HepG2 (cell line): ENCODE results near the gene PTRH2. TPM values are rescaled to one million over a fixed set of nuclear protein-coding genes. Genes with fewer than 3 reads are reported as not detected.

ENCODE experiments used
- ASH2L ChIP-seq: fragments of 300-600, 200-600 bp; sonication (generic); IDR thresholded peaks from 2 replicates; pipeline ENCODE4 v1.7.0; 2017; ENCODE audit warnings: low read depth, mild to moderate bottlenecking, moderate library complexity, mixed read lengths, low read length; ENCODE audit not compliant: insufficient read length
- EP300 ChIP-seq, 3 experiments: sonication (generic) in 1 of 3; formaldehyde crosslinking in 1 of 3; IDR thresholded peaks; 2 replicates each; pipeline versions ENCODE4 v1.5.1 to v1.6.1; 2011 to 2020; ENCODE audit warnings: low read depth in 2 of 3, low read length in 2 of 3, borderline replicate concordance in 1 of 3, improper control_type of control experiment in 1 of 3, mild to moderate bottlenecking in 1 of 3, missing genetic modification reagents in 1 of 3, moderate library complexity in 1 of 3
- NAIF1 ChIP-seq: sonication (generic); formaldehyde crosslinking; IDR thresholded peaks from 2 replicates; pipeline ENCODE4 v1.5.0; 2020; ENCODE audit warnings: mild to moderate bottlenecking, missing genetic modification reagents, borderline replicate concordance
- ZKSCAN5 ChIP-seq: sonication (generic); formaldehyde crosslinking; IDR thresholded peaks from 2 replicates; pipeline ENCODE4 v1.5.1; 2020; ENCODE audit warnings: mild to moderate bottlenecking, missing genetic modification reagents
- ZNF660 ChIP-seq: sonication (generic); formaldehyde crosslinking; IDR thresholded peaks from 2 replicates; pipeline ENCODE4 v1.5.1; 2020; ENCODE audit warnings: mild to moderate bottlenecking, low read depth, missing genetic modification reagents, borderline replicate concordance
- polyA plus RNA-seq, 8 experiments: library from polyadenylated mRNA; depleted of rRNA in 3 of 8; stranded (reverse) in 7 of 8; unstranded in 1 of 8; fragments of >200 nt; fragmentation: Illumina TruSeq in 4 of 8; extraction: Trizol in 4 of 8; gene quantifications; 2 replicates each; pipeline versions ENCODE4 v1.2.1 to v1.2.3, GENCODE V29; 2011 to 2016; ENCODE audit warnings: low read depth in 4 of 8, missing spikeins in 1 of 8, mixed read lengths in 1 of 8; ENCODE audit not compliant: insufficient read depth in 1 of 8
- total RNA-seq, 5 experiments: library from RNA; depleted of rRNA; stranded (reverse); fragments of >200 nt; fragmentation: Illumina TruSeq; extraction: Trizol; gene quantifications; 2 replicates each; pipeline ENCODE4 v1.2.3, GENCODE V29; 2016; ENCODE audit warnings: low read depth in 1 of 5
- TF ChIP-seq, protein P1 (sequence below): sonication (generic); formaldehyde crosslinking; conservative IDR thresholded peaks from 2 replicates; pipeline ENCODE4 v1.4.0; 2020; ENCODE audit warnings: mild to moderate bottlenecking, missing genetic modification reagents, moderate library complexity

PTRH2 gene
- total and polyA plus RNA-seq, 2 of the 13 experiments (the other 11 are each of a cell fraction or from before 2014, with no cell fraction given): 67.7 to 83.3 TPM

DNA sequence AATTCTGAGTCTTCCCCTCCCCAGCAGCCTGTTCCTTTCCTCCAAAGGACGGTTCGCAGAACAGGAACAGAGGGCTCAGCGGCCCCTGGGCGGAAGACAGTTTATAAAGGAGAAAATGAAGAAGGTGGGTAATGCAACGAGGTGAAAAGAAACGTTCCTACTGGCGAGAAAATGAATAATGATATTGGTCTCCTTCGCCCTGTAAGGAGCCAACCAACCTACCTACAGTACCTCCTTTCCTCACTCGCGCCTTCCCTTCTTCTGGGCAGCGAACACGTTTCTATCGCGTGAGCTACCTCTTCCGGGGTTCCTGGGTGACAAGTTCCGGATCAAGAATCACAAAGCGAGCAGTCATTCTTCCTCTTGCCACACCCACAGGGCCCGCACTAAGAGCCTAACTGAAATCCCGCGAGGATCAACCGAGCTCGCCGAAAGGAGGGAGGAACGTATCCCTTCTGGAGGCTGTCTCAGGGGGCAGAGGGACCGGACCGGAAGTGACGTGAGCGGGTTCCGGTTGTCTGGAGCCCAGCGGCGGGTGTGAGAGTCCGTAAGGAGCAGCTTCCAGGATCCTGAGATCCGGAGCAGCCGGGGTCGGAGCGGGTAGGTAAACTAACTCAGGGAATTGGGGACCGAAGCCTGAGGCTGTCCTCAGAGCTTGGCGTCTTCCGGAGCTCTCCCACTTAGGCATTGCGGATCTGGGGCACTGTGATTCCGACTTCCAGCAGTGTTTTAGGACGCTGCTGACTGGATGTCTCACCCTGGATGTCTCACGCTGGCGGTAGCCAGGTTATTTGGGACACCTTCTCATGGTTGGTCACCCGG is at the start of gene PTRH2, which contains the start of gene VMP1 (continued):
- TF ChIP-seq NAIF1: peak; percentile 55; the same call in 1 of the 2 replicates
- peak; percentile 89 for TF ChIP-seq ASH2L
- peak; percentile 1 to 28; a peak in 2 of 4 replicates for TF ChIP-seq EP300 (IDR thresholded peaks at IDR 0.05; ENCODE audit: low read depth in 2 of 2, low read length in 2 of 2)
- TF ChIP-seq EP300 (CRISPR knock-in tag; IDR thresholded peaks at IDR 0.05; ENCODE audit: borderline replicate concordance): peak; percentile 54; the same call in 1 of the 2 replicates
- no peak for TF ChIP-seq ZKSCAN5 (CRISPR knock-in tag)
- TF ChIP-seq, protein P1, sequence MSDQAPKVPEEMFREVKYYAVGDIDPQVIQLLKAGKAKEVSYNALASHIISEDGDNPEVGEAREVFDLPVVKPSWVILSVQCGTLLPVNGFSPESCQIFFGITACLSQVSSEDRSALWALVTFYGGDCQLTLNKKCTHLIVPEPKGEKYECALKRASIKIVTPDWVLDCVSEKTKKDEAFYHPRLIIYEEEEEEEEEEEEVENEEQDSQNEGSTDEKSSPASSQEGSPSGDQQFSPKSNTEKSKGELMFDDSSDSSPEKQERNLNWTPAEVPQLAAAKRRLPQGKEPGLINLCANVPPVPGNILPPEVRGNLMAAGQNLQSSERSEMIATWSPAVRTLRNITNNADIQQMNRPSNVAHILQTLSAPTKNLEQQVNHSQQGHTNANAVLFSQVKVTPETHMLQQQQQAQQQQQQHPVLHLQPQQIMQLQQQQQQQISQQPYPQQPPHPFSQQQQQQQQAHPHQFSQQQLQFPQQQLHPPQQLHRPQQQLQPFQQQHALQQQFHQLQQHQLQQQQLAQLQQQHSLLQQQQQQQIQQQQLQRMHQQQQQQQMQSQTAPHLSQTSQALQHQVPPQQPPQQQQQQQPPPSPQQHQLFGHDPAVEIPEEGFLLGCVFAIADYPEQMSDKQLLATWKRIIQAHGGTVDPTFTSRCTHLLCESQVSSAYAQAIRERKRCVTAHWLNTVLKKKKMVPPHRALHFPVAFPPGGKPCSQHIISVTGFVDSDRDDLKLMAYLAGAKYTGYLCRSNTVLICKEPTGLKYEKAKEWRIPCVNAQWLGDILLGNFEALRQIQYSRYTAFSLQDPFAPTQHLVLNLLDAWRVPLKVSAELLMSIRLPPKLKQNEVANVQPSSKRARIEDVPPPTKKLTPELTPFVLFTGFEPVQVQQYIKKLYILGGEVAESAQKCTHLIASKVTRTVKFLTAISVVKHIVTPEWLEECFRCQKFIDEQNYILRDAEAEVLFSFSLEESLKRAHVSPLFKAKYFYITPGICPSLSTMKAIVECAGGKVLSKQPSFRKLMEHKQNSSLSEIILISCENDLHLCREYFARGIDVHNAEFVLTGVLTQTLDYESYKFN (CRISPR knock-in tag): peak; percentile 76
- TF ChIP-seq ZNF660 (CRISPR knock-in tag): no peak; the same call in 1 of the 2 replicates
